Choroid plexus epithelial cell (primary cell): ENCODE data around the gene LEO1.

ENCODE experiments used
- DNase-seq: peaks from one replicate; pipeline ENCODE4 v3.0.0-alpha.2; 2010; ENCODE audit warnings: low read depth
- H3K4me3 ChIP-seq: 2 replicates; pipeline ENCODE4 v1.5.1; 2011; ENCODE audit warnings: low read depth, mild to moderate bottlenecking, control low read depth, low read length, moderate library complexity
- TF ChIP-seq, protein P1 (sequence below): conservative IDR thresholded peaks from 2 replicates; pipeline ENCODE4 v1.5.1; 2011; ENCODE audit warnings: low read depth, mild to moderate bottlenecking, control low read depth, inconsistent platforms, low read length, moderate library complexity

LEO1 gene

DNA sequence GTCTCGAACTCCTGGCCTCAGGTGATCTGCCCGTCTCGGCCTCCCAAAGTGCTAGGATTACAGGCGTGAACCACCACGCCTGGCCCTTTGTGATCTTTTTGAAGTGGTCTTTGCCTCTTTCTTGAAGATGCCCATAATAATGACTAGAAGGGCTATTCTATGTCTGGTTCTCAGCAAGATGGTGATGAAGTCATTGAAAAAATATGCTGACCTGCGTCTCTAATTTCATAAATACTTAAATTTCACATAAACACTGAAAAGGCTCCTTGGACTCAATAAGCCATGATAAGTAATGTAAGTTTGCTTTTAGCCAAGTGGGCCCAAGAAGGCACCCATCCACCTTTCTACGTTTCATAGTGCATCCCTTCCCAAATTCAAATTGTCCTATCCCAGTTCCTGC is 46.7 kb upstream of the LEO1 start:
- DNase-seq = peak; percentile 80
- no peak overlapping the region for H3K4me3 ChIP-seq
- TF ChIP-seq, protein P1, sequence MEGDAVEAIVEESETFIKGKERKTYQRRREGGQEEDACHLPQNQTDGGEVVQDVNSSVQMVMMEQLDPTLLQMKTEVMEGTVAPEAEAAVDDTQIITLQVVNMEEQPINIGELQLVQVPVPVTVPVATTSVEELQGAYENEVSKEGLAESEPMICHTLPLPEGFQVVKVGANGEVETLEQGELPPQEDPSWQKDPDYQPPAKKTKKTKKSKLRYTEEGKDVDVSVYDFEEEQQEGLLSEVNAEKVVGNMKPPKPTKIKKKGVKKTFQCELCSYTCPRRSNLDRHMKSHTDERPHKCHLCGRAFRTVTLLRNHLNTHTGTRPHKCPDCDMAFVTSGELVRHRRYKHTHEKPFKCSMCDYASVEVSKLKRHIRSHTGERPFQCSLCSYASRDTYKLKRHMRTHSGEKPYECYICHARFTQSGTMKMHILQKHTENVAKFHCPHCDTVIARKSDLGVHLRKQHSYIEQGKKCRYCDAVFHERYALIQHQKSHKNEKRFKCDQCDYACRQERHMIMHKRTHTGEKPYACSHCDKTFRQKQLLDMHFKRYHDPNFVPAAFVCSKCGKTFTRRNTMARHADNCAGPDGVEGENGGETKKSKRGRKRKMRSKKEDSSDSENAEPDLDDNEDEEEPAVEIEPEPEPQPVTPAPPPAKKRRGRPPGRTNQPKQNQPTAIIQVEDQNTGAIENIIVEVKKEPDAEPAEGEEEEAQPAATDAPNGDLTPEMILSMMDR = no peak

DNA sequence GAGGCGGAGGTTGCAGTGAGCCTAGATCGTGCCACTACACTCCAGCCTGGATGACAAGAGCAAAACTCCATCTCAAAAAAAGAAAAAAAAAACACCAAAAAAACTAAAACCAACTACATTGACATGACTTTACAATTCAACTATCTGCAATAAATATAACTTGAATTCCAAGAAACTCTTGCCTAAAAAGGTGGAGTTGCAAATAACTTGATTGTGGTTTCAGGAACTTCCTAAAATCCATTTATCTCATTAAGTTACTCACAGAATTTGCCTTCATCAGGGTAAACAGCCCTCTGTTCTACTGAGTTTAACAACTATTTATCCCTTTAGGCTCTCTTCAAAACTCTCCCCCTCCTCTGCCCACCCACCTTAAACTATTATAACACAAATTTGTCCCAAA is 44.7 kb upstream of the LEO1 start:
- DNase-seq = no peak
- no peak overlapping the region for H3K4me3 ChIP-seq
- TF ChIP-seq, protein P1 = no peak

DNA sequence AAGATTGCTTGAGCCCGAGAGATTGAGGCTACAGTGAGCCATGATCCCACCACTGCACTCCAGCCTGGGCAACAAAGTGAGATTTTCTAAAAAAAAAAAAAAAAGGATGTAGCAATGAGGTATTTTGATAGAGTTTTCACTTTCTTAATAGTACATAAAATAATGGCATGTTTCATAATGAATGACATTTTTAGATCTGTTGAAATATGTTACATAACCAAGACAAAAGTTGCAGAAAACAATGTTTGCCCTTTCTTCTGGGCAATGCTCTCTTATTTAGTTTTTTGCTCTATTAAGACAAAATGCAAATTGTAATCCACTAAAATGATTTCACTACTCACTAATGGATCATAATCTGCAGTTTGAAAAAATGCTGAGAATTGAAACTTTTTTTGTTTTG is 43.0 kb upstream of the LEO1 start:
- TF ChIP-seq, protein P1 = no peak
- H3K4me3 ChIP-seq = no peak overlapping the region
- DNase-seq = no peak

DNA sequence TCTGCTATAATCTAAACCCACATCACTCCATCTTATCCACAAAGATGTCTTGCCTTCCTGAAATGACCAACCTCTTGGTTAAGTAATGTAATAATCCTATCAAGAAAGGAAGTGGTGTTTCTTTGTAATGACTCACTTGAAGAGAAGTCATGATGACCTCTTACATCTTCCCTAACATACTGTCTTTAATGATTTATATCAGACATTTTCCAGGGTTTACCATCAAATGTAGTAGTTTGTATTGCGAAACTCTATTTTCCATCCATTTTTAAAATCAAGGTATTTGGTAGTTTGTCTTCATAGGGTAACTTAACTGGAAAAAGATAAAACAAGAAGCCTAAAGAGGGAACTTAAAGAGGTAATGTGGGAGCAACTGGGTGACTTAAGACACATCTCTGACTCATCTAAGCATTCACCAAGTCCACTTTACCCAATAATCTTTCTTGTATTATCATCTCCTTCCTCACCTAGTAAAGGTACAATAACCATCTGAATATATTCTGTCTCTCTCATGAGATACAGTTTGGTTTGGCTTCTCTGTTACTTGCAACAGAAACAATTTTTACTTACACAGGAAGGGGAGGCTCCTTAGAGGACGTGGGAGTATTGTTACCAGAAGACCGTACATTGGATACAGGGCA is 41.7 kb upstream of the LEO1 start:
- H3K4me3 ChIP-seq = no peak overlapping the region
- peak; percentile 38 for DNase-seq

DNA sequence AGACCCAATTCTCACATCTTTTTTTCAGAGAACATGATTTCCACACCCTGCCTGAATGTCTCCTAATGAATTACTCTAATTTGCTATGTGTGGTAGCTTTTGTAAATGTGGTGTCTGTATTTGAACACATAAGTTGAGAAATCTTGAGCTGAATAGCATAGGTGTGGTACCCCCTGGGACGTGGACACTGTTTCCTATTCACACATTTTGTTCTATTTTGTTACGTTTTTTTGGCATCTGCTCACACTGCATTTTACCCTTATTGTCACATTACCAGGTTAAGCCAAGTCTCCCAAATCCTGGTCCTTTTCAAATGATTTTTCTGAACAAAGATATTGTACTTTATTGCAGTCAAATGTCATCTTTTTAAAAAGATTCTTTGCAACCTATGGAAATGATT is 40.6 kb upstream of the LEO1 start:
- TF ChIP-seq, protein P1 = no peak
- no peak for DNase-seq
- H3K4me3 ChIP-seq = no peak overlapping the region

More for the DNA sequence above, 41.7 kb upstream of the LEO1 start:
- TF ChIP-seq, protein P1 = no peak

DNA sequence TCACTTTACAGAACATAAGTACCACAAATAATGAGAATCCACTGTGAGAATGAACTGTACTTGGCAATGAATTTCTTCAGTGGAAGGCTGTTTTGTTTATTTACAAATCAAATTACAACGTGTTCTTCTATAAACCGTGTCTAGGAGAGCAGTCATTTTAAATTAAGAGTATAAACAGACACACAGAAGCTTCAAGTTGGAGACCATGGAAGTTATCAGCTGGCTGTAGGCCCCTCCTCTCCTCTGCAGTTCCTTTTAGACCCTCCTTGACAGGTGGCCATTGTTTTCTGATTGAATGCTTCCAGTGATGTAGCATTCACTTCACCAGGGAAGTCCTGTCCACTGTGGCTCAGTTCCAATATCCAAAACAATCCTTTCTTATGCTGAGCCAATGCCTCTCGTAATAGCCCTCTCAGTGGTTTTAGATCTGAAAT is 40.1 kb upstream of the LEO1 start:
- DNase-seq = no peak
- TF ChIP-seq, protein P1 = no peak

DNA sequence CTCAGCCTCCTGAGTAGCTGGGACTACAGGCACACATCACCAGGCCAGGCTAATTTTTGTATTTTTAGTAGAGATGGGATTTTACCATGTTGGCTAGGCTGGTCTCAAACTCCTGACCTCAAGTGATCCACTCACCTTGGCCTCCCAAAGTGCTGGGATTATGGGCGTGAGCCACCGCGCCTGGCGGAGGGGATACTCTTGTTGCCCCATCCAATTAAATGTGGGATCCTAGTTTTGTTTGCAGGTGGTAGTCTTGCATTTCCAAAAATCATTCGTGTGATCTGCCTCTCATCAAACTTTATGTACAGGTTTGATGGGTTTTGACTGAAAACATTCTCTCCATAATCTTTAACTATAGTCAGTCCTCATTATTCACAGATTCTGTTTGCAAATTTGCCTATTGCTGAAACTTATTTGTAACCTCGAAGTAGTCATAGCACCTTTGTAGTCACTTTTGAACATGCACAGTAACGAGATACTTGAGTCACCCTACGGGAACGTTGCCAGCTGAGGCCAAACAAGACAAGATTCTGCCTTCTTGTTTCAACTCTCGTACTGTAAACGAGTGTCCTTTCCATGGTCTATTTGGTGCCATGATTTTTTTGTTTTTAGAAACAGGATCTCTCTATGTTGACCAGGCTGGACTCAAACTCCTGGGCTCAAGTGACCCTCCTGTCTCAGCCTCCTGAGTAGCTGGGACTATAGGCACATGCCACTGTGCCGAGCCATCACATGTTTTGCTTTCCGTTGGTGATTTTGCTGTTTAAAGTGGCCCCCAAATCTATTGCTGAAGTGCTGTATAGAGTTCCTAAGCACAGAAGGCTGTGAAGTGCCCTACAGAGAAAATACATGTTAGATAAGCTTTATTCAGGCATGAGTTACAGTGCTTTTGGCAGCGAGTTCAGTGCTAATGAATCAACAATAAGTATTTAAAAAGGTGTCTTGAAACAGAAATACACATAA is 39.3 kb upstream of the LEO1 start:
- TF ChIP-seq, protein P1 = no peak
- H3K4me3 ChIP-seq = no peak overlapping the region
- DNase-seq = peak; percentile 92

More for the DNA sequence above, 40.1 kb upstream of the LEO1 start:
- no peak overlapping the region for H3K4me3 ChIP-seq
